Uterus (tissue), 4 donors: Measurements from ENCODE around the gene BMP8A. TPM values are rescaled to one million over a fixed set of nuclear protein-coding genes. Genes with fewer than 3 reads are reported as not detected.

Experiments
- DNase-seq, 2 donors: peaks; one replicate each; pipeline ENCODE4 v3.0.0-alpha.2; 2019 to 2020
- H3K27ac ChIP-seq, 2 donors: fragments of 200-600 bp; sonication (generic); 1 replicate in 1 of 2; 2 replicates in 1 of 2; pipeline ENCODE4 v1.5.1; 2016 to 2018
- H3K27me3 ChIP-seq, 2 donors: fragments of 200-600 bp; sonication (generic); one replicate each; pipeline ENCODE4 v1.5.1; 2018 to 2019; ENCODE audit warnings: control low read depth in 1 of 2
- H3K36me3 ChIP-seq, 2 donors: fragments of 200-600 bp; sonication (generic); one replicate each; pipeline ENCODE4 v1.5.1; 2019; ENCODE audit warnings: control low read depth in 1 of 2
- H3K4me1 ChIP-seq, 2 donors: fragments of 200-600 bp; sonication (generic); one replicate each; pipeline ENCODE4 v1.5.1; 2018 to 2019; ENCODE audit warnings: control low read depth in 1 of 2
- H3K4me3 ChIP-seq, 2 donors: fragments of 200-600 bp; sonication (generic); 1 replicate in 1 of 2; 2 replicates in 1 of 2; pipeline ENCODE4 v1.5.1; 2018 to 2019; ENCODE audit warnings: mild to moderate bottlenecking in 1 of 2
- H3K9me3 ChIP-seq, 2 donors: fragments of 200-600 bp; sonication (generic); one replicate each; pipeline ENCODE4 v1.5.1; 2019; ENCODE audit warnings: control low read depth in 1 of 2
- POLR2A ChIP-seq, 2 donors: fragments of 450-650 bp; IDR thresholded peaks; one replicate each; pipeline ENCODE4 v1.6.1; 2016; ENCODE audit warnings: antibody characterized with exemption in 2 of 2, mild to moderate bottlenecking in 1 of 2, moderate library complexity in 1 of 2
- intact Hi-C: fragments of 100-400 bp; cut with DNase I; formaldehyde crosslinking; loops from one replicate; pipeline ENCODE4 v1.15.1; 2023; ENCODE audit warnings: low total_unique reads
- total RNA-seq, 4 donors: library from RNA; depleted of rRNA in 3 of 4; stranded (reverse); fragments of >200 nt in 3 of 4; gene quantifications; one replicate each; pipeline versions ENCODE4 v1.1.0 to v1.2.4, GENCODE V29; 2014 to 2023
- TF ChIP-seq, protein P1 (sequence below), 4 experiments: fragments of 200-600 bp in 2 of 4; fragments of 450-650 bp in 2 of 4; sonication (generic) in 2 of 4; IDR thresholded peaks; one replicate each; pipeline ENCODE4 v1.5.1; 2016 to 2019; ENCODE audit warnings: antibody characterized with exemption in 4 of 4, mild to moderate bottlenecking in 2 of 4, moderate library complexity in 1 of 4
- donor health status: DM: yes; HTN: yes; CAD: no.

Gene BMP8A
- total RNA-seq, 4 donors from 2014 or later, result 1.8 to 8.3 (median 2.7) TPM; not detected in 1

DNA sequence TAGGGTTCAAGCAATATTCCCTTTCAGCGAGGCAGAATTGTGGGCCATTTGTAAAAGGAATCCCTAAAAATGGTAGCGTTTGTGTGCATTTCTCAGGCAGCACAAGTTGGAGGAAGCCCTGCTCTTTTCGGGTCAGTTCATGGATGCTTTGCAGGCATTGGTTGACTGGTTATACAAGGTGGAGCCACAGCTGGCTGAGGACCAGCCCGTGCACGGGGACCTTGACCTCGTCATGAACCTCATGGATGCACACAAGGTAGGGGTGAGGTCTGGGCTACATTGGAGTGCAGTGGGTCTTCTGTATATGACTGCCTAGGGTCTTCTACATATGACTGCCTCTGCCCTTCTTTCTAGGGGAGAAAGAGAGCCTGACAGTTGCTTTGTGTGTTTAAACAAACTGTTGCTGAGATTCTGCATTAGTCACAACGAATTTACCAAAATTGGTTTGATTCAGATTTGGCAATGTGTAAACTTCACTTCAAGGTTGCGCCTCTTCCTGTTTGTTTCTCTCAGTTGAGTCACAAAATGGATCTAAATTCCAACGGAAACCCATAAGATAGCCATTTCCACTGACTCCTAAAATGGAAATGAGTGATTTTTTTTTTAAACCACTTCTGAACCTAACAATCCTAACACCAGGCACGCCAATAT lies 40.4 kb upstream of the BMP8A start:
- Histone ChIP-seq H3K4me1 (no peaks in the 10 kb centered on the region), H3K36me3 (no peaks in the 10 kb centered on the region), H3K27me3 (no peaks in the 10 kb centered on the region), H3K9me3 (no peaks in the 10 kb centered on the region), H3K27ac (peak overlapping the region in 1 of 2 donors; percentile 21), H3K4me3 (no peak overlapping the region)
- TF ChIP-seq, protein P1, sequence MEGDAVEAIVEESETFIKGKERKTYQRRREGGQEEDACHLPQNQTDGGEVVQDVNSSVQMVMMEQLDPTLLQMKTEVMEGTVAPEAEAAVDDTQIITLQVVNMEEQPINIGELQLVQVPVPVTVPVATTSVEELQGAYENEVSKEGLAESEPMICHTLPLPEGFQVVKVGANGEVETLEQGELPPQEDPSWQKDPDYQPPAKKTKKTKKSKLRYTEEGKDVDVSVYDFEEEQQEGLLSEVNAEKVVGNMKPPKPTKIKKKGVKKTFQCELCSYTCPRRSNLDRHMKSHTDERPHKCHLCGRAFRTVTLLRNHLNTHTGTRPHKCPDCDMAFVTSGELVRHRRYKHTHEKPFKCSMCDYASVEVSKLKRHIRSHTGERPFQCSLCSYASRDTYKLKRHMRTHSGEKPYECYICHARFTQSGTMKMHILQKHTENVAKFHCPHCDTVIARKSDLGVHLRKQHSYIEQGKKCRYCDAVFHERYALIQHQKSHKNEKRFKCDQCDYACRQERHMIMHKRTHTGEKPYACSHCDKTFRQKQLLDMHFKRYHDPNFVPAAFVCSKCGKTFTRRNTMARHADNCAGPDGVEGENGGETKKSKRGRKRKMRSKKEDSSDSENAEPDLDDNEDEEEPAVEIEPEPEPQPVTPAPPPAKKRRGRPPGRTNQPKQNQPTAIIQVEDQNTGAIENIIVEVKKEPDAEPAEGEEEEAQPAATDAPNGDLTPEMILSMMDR (IDR thresholded peaks at IDR 0.05), result no peak
- no peak for TF ChIP-seq POLR2A (IDR thresholded peaks at IDR 0.05)
- no peak for DNase-seq
- intact Hi-C loops, result no loop called here

DNA sequence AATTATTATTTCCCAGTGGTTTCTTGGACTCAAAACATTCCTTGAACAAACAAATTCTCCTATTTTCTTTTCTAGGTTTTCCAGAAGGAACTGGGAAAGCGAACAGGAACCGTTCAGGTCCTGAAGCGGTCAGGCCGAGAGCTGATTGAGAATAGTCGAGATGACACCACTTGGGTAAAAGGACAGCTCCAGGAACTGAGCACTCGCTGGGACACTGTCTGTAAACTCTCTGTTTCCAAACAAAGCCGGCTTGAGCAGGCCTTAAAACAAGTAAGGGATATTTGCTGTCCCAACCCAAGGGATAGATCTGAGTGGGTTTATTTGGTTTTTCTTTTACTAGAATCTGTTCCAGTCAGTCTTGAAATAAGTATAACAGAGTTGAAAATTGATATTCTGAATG lies 39.4 kb upstream of the BMP8A start:
- Histone ChIP-seq H3K4me3 (no peak overlapping the region), H3K27ac (no peak overlapping the region), H3K4me1 (no peaks in the 10 kb centered on the region), H3K9me3 (no peaks in the 10 kb centered on the region), H3K36me3 (no peaks in the 10 kb centered on the region), H3K27me3 (no peaks in the 10 kb centered on the region)
- no peak for DNase-seq
- no peak for TF ChIP-seq POLR2A (IDR thresholded peaks at IDR 0.05)
- TF ChIP-seq, protein P1 (IDR thresholded peaks at IDR 0.05), result no peak
- intact Hi-C loops, result no loop called here

DNA sequence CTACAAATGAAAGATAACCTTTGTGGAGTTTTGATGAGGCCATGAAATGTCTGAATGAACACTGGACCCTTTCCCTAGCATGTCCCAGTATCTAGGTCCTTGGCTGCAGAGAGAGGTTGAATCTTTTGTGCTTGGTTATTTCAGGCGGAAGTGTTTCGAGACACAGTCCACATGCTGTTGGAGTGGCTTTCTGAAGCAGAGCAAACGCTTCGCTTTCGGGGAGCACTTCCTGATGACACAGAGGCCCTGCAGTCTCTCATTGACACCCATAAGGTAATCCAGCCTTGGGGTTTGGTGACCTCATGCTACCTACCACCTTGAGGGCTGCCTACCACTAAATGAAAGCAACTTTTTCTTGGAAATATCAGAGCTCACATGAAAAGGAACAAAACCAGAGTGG lies 38.9 kb upstream of the BMP8A start:
- H3K4me3 ChIP-seq, result no peak overlapping the region
- no peaks in the 10 kb centered on the region for H3K36me3 ChIP-seq
- DNase-seq, result no peak
- intact Hi-C loops, result no loop called here
- TF ChIP-seq, protein P1 (IDR thresholded peaks at IDR 0.05), result no peak
- TF ChIP-seq POLR2A (IDR thresholded peaks at IDR 0.05), result no peak
- no peaks in the 10 kb centered on the region for H3K4me1 ChIP-seq
- no peaks in the 10 kb centered on the region for H3K27me3 ChIP-seq
- H3K9me3 ChIP-seq, result no peaks in the 10 kb centered on the region
- H3K27ac ChIP-seq, result no peak overlapping the region

DNA sequence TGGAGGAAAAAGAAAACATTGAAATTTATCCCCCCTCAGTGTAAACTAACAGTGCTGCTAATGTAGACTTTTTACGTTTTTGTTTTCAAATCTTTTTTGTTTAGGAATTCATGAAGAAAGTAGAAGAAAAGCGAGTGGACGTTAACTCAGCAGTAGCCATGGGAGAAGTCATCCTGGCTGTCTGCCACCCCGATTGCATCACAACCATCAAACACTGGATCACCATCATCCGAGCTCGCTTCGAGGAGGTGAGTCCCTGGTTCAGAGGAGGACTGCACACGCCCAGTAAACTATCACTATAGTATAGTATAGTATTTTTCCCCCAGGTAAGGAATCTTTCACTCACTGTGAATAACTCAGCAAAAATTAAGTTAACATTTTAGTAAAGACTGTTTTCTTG lies 37.8 kb upstream of the BMP8A start:
- Histone ChIP-seq H3K27me3 (no peaks in the 10 kb centered on the region), H3K4me1 (no peaks in the 10 kb centered on the region), H3K27ac (peak overlapping the region; percentile 18 to 23), H3K36me3 (no peaks in the 10 kb centered on the region), H3K9me3 (no peaks in the 10 kb centered on the region), H3K4me3 (no peak overlapping the region)
- peak; percentile 86 to 87 for DNase-seq
- TF ChIP-seq, protein P1 (IDR thresholded peaks at IDR 0.05), result no peak
- no peak for TF ChIP-seq POLR2A (IDR thresholded peaks at IDR 0.05)
- intact Hi-C loops, result no loop called here

DNA sequence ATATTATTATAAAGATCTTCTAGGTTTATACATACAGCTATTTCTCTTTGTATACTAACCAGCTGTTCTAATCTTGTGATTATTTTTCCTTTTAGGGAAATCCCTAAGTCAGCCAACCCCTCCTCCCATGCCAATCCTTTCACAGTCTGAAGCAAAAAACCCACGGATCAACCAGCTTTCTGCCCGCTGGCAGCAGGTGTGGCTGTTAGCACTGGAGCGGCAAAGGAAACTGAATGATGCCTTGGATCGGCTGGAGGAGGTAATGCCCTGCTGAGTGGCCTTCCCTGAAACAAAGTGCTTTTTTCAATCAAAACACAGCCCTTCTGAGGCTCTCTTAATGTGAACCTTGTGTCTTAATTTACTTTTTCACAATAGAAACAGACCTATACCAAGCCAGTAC lies 32.4 kb upstream of the BMP8A start:
- Histone ChIP-seq H3K27me3 (no peaks in the 10 kb centered on the region), H3K4me1 (no peaks in the 10 kb centered on the region), H3K36me3 (no peaks in the 10 kb centered on the region), H3K9me3 (no peaks in the 10 kb centered on the region), H3K4me3 (no peak overlapping the region), H3K27ac (no peak overlapping the region)
- DNase-seq, result no peak
- intact Hi-C loops, result no loop called here
- TF ChIP-seq, protein P1 (IDR thresholded peaks at IDR 0.05), result no peak
- no peak for TF ChIP-seq POLR2A (IDR thresholded peaks at IDR 0.05)
